ENCODE measurements around the gene SHISA9. TPM values are rescaled to one million over a fixed set of nuclear protein-coding genes. Genes with fewer than 3 reads are reported as not detected.

Gene SHISA9
- total RNA-seq, 1 experiment from 2014 or later: not detected

DNA sequence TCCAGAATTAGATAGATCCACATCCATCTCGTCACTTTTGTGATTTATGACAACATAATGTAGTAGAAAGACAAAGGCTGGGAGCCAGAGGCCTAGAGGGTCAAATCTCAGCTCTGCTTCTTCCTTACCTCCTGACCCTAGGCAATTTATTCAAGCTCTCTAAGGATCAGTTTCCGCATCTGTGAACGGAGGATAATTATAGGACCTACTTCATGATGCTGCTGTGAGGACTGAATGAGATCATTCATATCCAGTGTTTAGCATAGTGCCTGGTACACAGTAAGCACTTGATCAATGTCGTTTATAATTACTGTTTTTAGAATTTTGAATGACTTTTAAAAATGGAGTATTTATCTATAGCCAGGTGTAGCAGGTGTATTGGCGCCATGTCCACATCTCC is 128.4 kb downstream of the SHISA9 start (continued):
- TF ChIP-seq, protein P1, sequence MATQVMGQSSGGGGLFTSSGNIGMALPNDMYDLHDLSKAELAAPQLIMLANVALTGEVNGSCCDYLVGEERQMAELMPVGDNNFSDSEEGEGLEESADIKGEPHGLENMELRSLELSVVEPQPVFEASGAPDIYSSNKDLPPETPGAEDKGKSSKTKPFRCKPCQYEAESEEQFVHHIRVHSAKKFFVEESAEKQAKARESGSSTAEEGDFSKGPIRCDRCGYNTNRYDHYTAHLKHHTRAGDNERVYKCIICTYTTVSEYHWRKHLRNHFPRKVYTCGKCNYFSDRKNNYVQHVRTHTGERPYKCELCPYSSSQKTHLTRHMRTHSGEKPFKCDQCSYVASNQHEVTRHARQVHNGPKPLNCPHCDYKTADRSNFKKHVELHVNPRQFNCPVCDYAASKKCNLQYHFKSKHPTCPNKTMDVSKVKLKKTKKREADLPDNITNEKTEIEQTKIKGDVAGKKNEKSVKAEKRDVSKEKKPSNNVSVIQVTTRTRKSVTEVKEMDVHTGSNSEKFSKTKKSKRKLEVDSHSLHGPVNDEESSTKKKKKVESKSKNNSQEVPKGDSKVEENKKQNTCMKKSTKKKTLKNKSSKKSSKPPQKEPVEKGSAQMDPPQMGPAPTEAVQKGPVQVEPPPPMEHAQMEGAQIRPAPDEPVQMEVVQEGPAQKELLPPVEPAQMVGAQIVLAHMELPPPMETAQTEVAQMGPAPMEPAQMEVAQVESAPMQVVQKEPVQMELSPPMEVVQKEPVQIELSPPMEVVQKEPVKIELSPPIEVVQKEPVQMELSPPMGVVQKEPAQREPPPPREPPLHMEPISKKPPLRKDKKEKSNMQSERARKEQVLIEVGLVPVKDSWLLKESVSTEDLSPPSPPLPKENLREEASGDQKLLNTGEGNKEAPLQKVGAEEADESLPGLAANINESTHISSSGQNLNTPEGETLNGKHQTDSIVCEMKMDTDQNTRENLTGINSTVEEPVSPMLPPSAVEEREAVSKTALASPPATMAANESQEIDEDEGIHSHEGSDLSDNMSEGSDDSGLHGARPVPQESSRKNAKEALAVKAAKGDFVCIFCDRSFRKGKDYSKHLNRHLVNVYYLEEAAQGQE (IDR thresholded peaks at IDR 0.05; ENCODE audit: low read depth): no peak
- TF ChIP-seq SP1 (IDR thresholded peaks at IDR 0.05; ENCODE audit: low read depth) (no peak), YY1 (IDR thresholded peaks at IDR 0.05; ENCODE audit: extremely low read depth, insufficient replicate concordance, low read depth, low read length) (no peak), POLR2A (IDR thresholded peaks at IDR 0.05; ENCODE audit: borderline replicate concordance, extremely low read depth, insufficient read depth, insufficient read length) (no peak), ZFX (IDR thresholded peaks at IDR 0.05) (no peak), EZH2 (IDR thresholded peaks at IDR 0.05) (no peak), TCF7L2 (IDR thresholded peaks at IDR 0.05; ENCODE audit: borderline replicate concordance, extremely low read depth, insufficient read depth, insufficient read length) (no peak)

DNA sequence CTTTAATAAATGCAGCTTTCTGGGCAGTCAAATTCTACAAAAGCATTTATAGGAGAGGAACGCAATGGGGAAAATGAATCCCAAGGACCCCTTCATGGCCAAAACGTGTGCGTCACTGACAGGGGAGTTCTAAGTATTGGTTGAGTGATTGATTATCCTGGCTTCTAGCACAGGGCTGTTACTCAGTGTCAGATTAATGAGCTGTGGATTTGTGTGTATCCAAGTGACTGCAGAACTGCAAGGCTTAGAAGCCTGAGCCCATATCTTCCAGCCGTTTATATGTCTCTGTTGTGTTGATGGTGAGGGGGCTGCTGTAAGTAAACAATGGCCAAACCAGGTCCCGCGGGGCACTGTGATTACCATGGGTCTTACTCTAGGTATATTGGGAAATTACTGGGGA is 129.4 kb downstream of the SHISA9 start:
- POLR2A ChIA-PET: no interaction called here
- H3K27me3 ChIP-seq (ENCODE audit: insufficient read depth, low read length): no peaks in the 10 kb centered on the region
- intact Hi-C loops (cut with micrococcal nuclease): no loop called here
- H3K36me3 ChIP-seq (ENCODE audit: control insufficient read depth in 1 of 2, insufficient read depth in 2 of 2, low read length in 2 of 2): no peaks in the 10 kb centered on the region
- no peak overlapping the region for H3K4me2 ChIP-seq (ENCODE audit: low read length)
- RAD21 ChIA-PET (ENCODE audit: low non-redundant PET in 1 of 2, low total read pairs in 2 of 2, uncharacterized antibody in 2 of 2, unreplicated experiment in 2 of 2): no interaction called here
- ATAC-seq (no peak), DNase-seq (ENCODE audit: low read depth, low spot score) (no peak)
- H3K9ac ChIP-seq (ENCODE audit: low read length): no peak overlapping the region
- BruUV-seq (replicated peaks): no TSS peak
- TF ChIP-seq CEBPB (IDR thresholded peaks at IDR 0.05; ENCODE audit: low read depth): no peak
- TF ChIP-seq, protein P2, sequence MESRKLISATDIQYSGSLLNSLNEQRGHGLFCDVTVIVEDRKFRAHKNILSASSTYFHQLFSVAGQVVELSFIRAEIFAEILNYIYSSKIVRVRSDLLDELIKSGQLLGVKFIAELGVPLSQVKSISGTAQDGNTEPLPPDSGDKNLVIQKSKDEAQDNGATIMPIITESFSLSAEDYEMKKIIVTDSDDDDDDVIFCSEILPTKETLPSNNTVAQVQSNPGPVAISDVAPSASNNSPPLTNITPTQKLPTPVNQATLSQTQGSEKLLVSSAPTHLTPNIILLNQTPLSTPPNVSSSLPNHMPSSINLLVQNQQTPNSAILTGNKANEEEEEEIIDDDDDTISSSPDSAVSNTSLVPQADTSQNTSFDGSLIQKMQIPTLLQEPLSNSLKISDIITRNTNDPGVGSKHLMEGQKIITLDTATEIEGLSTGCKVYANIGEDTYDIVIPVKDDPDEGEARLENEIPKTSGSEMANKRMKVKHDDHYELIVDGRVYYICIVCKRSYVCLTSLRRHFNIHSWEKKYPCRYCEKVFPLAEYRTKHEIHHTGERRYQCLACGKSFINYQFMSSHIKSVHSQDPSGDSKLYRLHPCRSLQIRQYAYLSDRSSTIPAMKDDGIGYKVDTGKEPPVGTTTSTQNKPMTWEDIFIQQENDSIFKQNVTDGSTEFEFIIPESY (IDR thresholded peaks at IDR 0.05; ENCODE audit: extremely low read depth, insufficient replicate concordance, low read length): no peak
- no peak for TF ChIP-seq EZH2 (IDR thresholded peaks at IDR 0.05)
- no peak for TF ChIP-seq TCF7L2 (IDR thresholded peaks at IDR 0.05; ENCODE audit: borderline replicate concordance, extremely low read depth, insufficient read depth, insufficient read length)
- TF ChIP-seq RAD21 (IDR thresholded peaks at IDR 0.05; ENCODE audit: low read depth): no peak
- TF ChIP-seq EGR1 (IDR thresholded peaks at IDR 0.05; ENCODE audit: low read depth): no peak
- no peak for TF ChIP-seq POLR2A (IDR thresholded peaks at IDR 0.05; ENCODE audit: borderline replicate concordance, extremely low read depth, insufficient read depth, insufficient read length)
- TF ChIP-seq SIN3A (IDR thresholded peaks at IDR 0.05; ENCODE audit: low read depth): no peak
- TF ChIP-seq ZFX (IDR thresholded peaks at IDR 0.05): no peak
- TF ChIP-seq SRF (IDR thresholded peaks at IDR 0.05; ENCODE audit: low read depth): no peak
- H3K9me3 ChIP-seq (ENCODE audit: control insufficient read depth in 1 of 2, insufficient read depth in 1 of 2, low read depth in 1 of 2, low read length in 2 of 2): no peaks in the 10 kb centered on the region
- H3K4me3 ChIP-seq (replicated peaks in 1 of 2; ENCODE audit: low read depth in 1 of 2, low read length in 2 of 2): no peak overlapping the region
- no peaks in the 10 kb centered on the region for H3K79me2 ChIP-seq (ENCODE audit: insufficient read depth, low read length)
- CTCF ChIA-PET: no interaction called here
- no peaks in the 10 kb centered on the region for H3K4me1 ChIP-seq (ENCODE audit: control insufficient read depth in 1 of 2, insufficient read depth in 2 of 2, low read length in 2 of 2)
- no peak overlapping the region for H3K27ac ChIP-seq (ENCODE audit: low read depth, low read length)
- no peaks in the 10 kb centered on the region for H4K20me1 ChIP-seq (ENCODE audit: insufficient read depth)
- no peak overlapping the region for H2AFZ ChIP-seq (ENCODE audit: low read depth, low read length, poor library complexity, severe bottlenecking)
- H3K9me2 ChIP-seq (ENCODE audit: insufficient read depth): no peaks in the 10 kb centered on the region
